GM15510 (cell line): ENCODE data around the gene SORT1.

Experiments
- POLR2A ChIP-seq: IDR thresholded peaks from 3 replicates; pipeline ENCODE4 v1.6.1; 2011; ENCODE audit warnings: borderline replicate concordance; ENCODE audit not compliant: insufficient read length; ENCODE audit errors: extremely low read depth

SORT1 gene

GRCh38 chr1:109259674-109260557 is 137.8 kb downstream of the SORT1 start:
- TF ChIP-seq POLR2A, result no peak
